ENCODE results near the gene TMEM258.

Gene TMEM258

DNA sequence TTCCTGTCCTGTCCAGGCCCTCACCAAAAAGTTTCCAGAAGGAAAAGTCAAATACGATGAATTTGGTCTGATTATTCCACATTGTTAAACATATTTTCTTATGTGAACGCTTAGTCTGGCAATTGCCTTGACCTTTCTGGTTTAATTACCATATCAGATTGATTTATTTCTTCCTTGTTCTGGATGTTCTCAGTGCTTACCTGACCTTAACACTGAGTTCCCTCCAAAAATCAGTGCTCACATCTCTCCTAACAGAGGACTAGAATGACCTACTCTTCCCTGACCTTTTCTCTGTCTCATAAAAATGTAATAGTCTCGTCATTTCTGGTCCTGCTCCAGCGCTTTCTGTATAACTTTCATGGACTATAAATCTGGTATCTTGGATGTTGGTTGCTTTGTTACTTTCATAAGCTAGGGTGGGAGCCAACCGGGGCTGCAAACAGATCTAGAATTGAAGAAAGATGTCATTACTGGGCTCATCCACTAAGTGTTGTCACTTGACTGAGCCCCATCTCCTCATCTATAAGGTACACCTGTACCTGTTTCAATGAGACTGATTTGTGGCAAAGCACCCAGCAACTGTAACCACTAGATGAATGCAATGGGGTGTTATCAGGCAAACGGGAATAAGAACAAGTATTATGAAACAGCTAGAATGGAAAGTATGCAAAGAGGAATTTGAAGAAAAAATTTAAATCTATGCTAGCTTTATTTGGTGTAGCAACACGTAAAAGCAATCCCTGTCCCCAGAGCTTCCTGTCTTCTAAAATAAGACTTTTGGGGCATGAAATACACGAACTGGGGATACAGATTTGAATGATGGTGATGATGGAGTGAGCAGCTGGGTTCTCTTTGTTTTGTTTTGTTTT is 38.1 kb upstream of the TMEM258 start:
- no peak for DNase-seq (ENCODE audit: low read depth)
- no peak overlapping the region for H3K4me3 ChIP-seq (ENCODE audit: low read length)
- TF ChIP-seq, protein P1, sequence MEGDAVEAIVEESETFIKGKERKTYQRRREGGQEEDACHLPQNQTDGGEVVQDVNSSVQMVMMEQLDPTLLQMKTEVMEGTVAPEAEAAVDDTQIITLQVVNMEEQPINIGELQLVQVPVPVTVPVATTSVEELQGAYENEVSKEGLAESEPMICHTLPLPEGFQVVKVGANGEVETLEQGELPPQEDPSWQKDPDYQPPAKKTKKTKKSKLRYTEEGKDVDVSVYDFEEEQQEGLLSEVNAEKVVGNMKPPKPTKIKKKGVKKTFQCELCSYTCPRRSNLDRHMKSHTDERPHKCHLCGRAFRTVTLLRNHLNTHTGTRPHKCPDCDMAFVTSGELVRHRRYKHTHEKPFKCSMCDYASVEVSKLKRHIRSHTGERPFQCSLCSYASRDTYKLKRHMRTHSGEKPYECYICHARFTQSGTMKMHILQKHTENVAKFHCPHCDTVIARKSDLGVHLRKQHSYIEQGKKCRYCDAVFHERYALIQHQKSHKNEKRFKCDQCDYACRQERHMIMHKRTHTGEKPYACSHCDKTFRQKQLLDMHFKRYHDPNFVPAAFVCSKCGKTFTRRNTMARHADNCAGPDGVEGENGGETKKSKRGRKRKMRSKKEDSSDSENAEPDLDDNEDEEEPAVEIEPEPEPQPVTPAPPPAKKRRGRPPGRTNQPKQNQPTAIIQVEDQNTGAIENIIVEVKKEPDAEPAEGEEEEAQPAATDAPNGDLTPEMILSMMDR (IDR thresholded peaks at IDR 0.05; ENCODE audit: insufficient read depth, low read depth, low read length, missing control alignments) = no peak

DNA sequence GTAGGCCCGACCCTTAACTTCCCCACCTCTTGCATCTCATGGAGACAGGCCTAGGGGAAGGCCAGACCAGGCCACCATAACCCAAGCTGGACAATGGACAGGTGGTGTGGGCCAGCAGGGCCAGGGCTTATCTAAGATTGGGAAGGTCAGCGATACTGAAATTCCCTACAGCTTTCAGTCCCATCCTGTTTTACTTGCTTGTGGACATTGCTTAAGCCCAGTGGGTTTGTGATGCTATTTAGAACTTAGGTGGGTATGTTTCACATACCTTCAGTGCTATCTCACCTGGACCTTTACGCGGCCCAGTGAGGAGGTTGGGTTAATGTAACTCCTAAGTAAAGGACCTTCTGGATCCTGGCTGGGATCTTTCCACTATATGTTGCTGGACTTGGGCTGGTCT is 37.4 kb upstream of the TMEM258 start:
- peak overlapping the region; percentile 68 for H3K4me3 ChIP-seq (ENCODE audit: low read length)
- DNase-seq (ENCODE audit: low read depth) = no peak
- TF ChIP-seq, protein P1 (IDR thresholded peaks at IDR 0.05; ENCODE audit: insufficient read depth, low read depth, low read length, missing control alignments) = no peak

DNA sequence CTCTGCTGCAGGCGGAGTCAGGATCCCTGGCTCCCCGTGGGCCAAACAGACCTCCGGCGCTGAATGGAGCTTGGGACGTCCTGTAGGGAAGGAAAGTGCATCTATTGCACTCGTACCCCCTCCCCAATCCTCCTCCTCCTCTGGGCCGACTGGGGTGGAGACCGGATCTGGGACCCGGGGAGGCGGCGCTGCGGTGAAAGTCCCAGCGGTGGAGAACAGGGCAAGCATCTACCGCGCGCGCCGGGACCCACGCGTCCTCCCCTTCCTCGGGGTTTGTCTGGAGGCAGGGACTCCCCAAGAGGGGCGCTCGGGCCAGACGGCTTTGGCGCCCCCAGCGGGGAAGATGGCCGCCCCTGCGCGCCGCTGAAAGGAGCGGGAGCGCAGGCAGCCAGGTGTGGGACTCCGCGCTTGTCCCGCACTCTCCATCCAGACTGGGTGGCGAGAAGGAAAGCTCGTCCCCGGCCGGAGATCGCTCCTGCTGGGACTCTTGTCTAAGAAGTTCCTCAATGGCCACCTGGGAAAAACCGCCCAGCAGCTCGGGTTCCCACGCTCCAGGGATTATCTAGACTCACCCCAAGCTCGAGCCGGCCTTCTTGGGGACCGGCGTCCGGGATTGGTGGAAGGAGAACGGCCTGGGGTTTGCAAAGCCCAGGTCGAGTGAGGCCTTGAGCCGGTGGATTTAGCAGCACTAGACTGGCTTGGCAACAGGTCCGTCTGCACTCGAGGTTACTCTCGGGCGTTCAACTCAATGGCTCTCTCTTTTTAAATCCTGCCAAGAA is 36.4 kb upstream of the TMEM258 start:
- peak; percentile 45 for DNase-seq (ENCODE audit: low read depth)
- H3K4me3 ChIP-seq (ENCODE audit: low read length) = peak overlapping the region; percentile 68
- TF ChIP-seq, protein P1 (IDR thresholded peaks at IDR 0.05; ENCODE audit: insufficient read depth, low read depth, low read length, missing control alignments) = peak; percentile 24

DNA sequence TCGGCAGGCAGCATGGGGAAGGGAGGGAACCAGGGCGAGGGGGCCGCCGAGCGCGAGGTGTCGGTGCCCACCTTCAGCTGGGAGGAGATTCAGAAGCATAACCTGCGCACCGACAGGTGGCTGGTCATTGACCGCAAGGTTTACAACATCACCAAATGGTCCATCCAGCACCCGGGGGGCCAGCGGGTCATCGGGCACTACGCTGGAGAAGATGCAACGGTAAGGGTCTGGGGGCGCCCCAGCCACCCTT is 35.9 kb upstream of the TMEM258 start:
- TF ChIP-seq, protein P1 (IDR thresholded peaks at IDR 0.05; ENCODE audit: insufficient read depth, low read depth, low read length, missing control alignments) = no peak
- peak overlapping the region; percentile 68 for H3K4me3 ChIP-seq (ENCODE audit: low read length)
- DNase-seq (ENCODE audit: low read depth) = no peak

DNA sequence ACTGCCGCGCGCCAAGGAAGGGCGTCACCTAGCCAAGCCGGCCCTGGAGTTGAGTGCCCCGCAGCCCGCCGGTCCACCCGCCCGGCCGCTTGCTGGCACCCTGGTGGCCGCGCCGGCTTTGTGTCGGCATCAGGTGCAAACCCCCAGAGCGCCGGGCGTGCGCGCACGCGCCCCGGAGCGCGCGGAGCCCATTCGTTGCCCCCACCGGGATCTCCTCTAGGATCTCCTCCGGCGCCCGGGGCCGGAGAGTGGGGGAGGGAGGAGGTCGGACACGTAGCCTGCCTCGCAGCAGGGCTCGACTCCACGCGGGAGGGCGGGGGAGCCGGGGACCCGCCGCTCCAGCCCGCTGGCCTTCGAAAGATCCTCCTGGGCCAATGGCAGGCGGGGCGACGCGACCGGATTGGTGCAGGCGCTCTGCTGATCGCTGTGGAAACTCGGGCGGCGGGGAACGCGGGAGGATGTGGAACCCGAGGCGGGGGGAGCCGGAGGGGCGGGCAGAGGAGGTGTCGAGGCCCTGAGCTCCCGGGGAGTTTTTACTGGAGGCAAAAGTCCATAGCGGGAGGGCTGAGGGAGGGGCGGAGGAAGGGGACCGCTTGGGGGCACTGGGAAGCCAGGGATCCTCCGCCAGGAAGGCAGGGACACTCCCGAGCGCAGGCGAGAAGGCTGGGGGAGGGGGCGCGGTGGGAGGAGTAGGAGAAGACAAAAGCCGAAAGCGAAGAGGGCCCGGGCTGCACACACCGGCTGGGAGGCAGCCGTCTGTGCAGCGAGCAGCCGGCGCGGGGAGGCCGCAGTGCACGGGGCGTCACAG is 35.4 kb upstream of the TMEM258 start, which contains the start of gene FADS2:
FADS2 (plus strand) TSS at position 730 of the 808 bp plus-strand sequence. CDS start 91 bp downstream, outside the sequence.
- peak within 1 kb of the TSS; percentile 68 for H3K4me3 ChIP-seq (ENCODE audit: low read length)
- TF ChIP-seq, protein P1 (IDR thresholded peaks at IDR 0.05; ENCODE audit: insufficient read depth, low read depth, low read length, missing control alignments) = no peak
- DNase-seq (ENCODE audit: low read depth) = peak; percentile 89

DNA sequence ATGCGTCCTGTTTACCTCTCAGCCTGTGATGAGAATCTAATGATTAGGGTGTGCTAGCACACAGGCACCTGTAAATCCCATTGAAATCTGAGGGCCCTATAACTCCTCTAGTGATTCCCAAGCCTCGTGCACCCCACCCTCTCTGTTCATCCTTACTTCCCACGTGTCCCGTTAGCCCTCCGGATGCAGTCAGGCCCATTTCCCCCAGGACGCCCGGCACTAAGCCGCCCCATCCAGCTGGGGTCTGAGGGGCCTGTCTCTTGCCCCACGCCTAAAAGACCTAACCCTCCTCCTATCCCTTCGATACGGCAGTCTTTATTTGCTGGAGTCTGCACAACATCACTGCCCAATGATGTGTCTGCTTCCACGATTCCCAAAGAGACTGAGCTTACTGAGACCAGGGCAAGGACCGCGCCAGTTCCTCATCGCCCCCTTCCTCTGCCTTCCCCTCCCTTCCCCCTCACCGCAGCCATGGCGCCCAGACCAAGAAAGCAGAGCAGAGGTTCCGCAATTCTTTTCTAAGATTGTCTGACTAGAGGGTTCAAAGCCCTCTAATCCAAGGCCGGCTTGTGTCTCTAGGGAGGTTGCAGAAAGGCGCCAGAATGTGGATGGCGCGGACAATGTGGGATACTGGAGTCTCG is 34.7 kb upstream of the TMEM258 start:
- TF ChIP-seq, protein P1 (IDR thresholded peaks at IDR 0.05; ENCODE audit: insufficient read depth, low read depth, low read length, missing control alignments) = no peak
- H3K4me3 ChIP-seq (ENCODE audit: low read length) = peak overlapping the region; percentile 68
- DNase-seq (ENCODE audit: low read depth) = no peak
